AG04450 (cell line): ENCODE data around the gene BAHD1. TPM values are rescaled to one million over a fixed set of nuclear protein-coding genes. Genes with fewer than 3 reads are reported as not detected.

Experiments used
- CTCF ChIA-PET: fragments of 300-600, 350-600 bp; formaldehyde crosslinking; extraction: SDS; loops from one replicate; lab custom pipeline; 2022; ENCODE audit warnings: antibody characterized with exemption, inconsistent platforms; lab: Charles Lee
- POLR2A ChIA-PET: fragments of 350-600 bp; formaldehyde crosslinking; extraction: SDS; loops from one replicate; lab custom pipeline; 2021; ENCODE audit warnings: antibody characterized with exemption, inconsistent platforms; lab: Yijun Ruan, JAX
- DNase-seq: peaks from one replicate; pipeline ENCODE4 v3.0.0-alpha.2; 2011; ENCODE audit warnings: low read depth, low spot score
- H3K27ac ChIP-seq: one replicate; pipeline ENCODE4 v1.5.1; 2012; ENCODE audit warnings: low read depth, low read length, control low read depth
- H3K27me3 ChIP-seq: one replicate; pipeline ENCODE4 v1.6.0; 2012; ENCODE audit warnings: low read length; ENCODE audit not compliant: control insufficient read depth, insufficient read depth
- H3K4me3 ChIP-seq: 2 replicates; pipeline ENCODE4 v1.5.1; 2011; ENCODE audit warnings: mild to moderate bottlenecking, low read depth, low read length, control low read depth
- H3K9me3 ChIP-seq: 2 replicates; pipeline ENCODE4 v1.5.1; 2012; ENCODE audit warnings: low read length; ENCODE audit not compliant: control insufficient read depth, insufficient read depth
- CTCF ChIP-seq: IDR thresholded peaks from 2 replicates; pipeline ENCODE4 v1.5.1; 2011; ENCODE audit warnings: low read depth, low read length, control low read depth, inconsistent platforms
- polyA plus RNA-seq: library from polyadenylated mRNA; depleted of rRNA; stranded (reverse); fragments of >200 nt; gene quantifications from 2 replicates; pipeline ENCODE4 v1.2.3, GENCODE V29; 2011

Gene BAHD1
- polyA plus RNA-seq, 1 experiment = 2.8 TPM

- Histone ChIP-seq H3K27me3 (peaks cover 69% of the 10 kb centered on the region), H3K4me3 (peak overlapping the region; percentile 47; the same call in 1 of the 2 replicates), H3K27ac (no peak overlapping the region), H3K9me3 (no peaks in the 10 kb centered on the region; the same call in 1 of the 2 replicates)
- CTCF ChIA-PET = no interaction called here
- TF ChIP-seq CTCF = no peak
- POLR2A ChIA-PET = interaction anchor here (1.3 kb wide), 1 partner anchor 14 kb away, joined by 3 read pairs; no protein-coding TSS in a partner anchor
- no peak for DNase-seq
These were observed 5.1 kb upstream of the BAHD1 start for GRCh38 chr15:40435710-40436089.

GRCh38 chr15:40436116-40436891 lies 4.4 kb upstream of the BAHD1 start:
- TF ChIP-seq CTCF = no peak
- POLR2A ChIA-PET = interaction anchor here (1.3 kb wide), 1 partner anchor 14 kb away, joined by 3 read pairs; no protein-coding TSS in a partner anchor
- Histone ChIP-seq H3K4me3 (peak overlapping the region; percentile 47), H3K27ac (no peak overlapping the region), H3K9me3 (no peaks in the 10 kb centered on the region; the same call in 1 of the 2 replicates), H3K27me3 (peaks cover 69% of the 10 kb centered on the region)
- CTCF ChIA-PET = interaction anchor here (0.6 kb wide), 1 partner anchor 9 kb away, joined by 6 read pairs; no protein-coding TSS in a partner anchor
- DNase-seq = no peak

GRCh38 chr15:40436892-40437751 lies 3.6 kb upstream of the BAHD1 start:
- CTCF ChIA-PET = interaction anchor here (1.1 kb wide), 1 partner anchor 14 kb away, joined by 6 read pairs; no protein-coding TSS in a partner anchor
- Histone ChIP-seq H3K9me3 (no peaks in the 10 kb centered on the region; the same call in 1 of the 2 replicates), H3K27me3 (peaks cover 68% of the 10 kb centered on the region), H3K4me3 (peak overlapping the region; percentile 47), H3K27ac (no peak overlapping the region)
- TF ChIP-seq CTCF = no peak
- POLR2A ChIA-PET = no interaction called here
- DNase-seq = no peak

GRCh38 chr15:40437752-40438687 lies 2.7 kb upstream of the BAHD1 start:
- DNase-seq = no peak

More at GRCh38 chr15:40437752-40438687, 2.7 kb upstream of the BAHD1 start:
- no peak overlapping the region for H3K4me3 ChIP-seq
- no peak overlapping the region for H3K27ac ChIP-seq
- no peak for TF ChIP-seq CTCF
- CTCF ChIA-PET = interaction anchor here (1.1 kb wide), 1 partner anchor 15 kb away, joined by 6 read pairs; no protein-coding TSS in a partner anchor
- POLR2A ChIA-PET = no interaction called here
- no peaks in the 10 kb centered on the region; the same call in 1 of the 2 replicates for H3K9me3 ChIP-seq
- peaks cover 64% of the 10 kb centered on the region for H3K27me3 ChIP-seq
